H9 (cell line): ENCODE measurements around the gene MIAT. TPM values are rescaled to one million over a fixed set of nuclear protein-coding genes. Genes with fewer than 3 reads are reported as not detected.

ENCODE experiments used
- DNase-seq: peaks from one replicate; pipeline ENCODE4 v3.0.0-alpha.2; 2017
- H2AFZ ChIP-seq: one replicate; pipeline ENCODE4 v1.6.1; 2013; ENCODE audit warnings: mild to moderate bottlenecking, low read length, control low read depth, moderate library complexity
- H2AK5ac ChIP-seq: 2 replicates; pipeline ENCODE4 v1.6.1; 2013; ENCODE audit warnings: low read length, control low read depth, mixed read lengths; ENCODE audit not compliant: insufficient read length
- H2BK120ac ChIP-seq: one replicate; pipeline ENCODE4 v1.6.1; 2013; ENCODE audit warnings: low read depth, mild to moderate bottlenecking, low read length, control low read depth, inconsistent platforms; ENCODE audit not compliant: poor library complexity, severe bottlenecking
- H2BK12ac ChIP-seq: 2 replicates; pipeline ENCODE4 v1.6.1; 2013; ENCODE audit warnings: low read length, control low read depth, mixed read lengths, low read depth; ENCODE audit not compliant: insufficient read length
- H2BK15ac ChIP-seq: 2 replicates; pipeline ENCODE4 v1.6.1; 2013; ENCODE audit warnings: low read depth, low read length, control low read depth
- H2BK20ac ChIP-seq: one replicate; pipeline ENCODE4 v1.6.1; 2013; ENCODE audit warnings: low read depth, mild to moderate bottlenecking, low read length, control low read depth, inconsistent platforms; ENCODE audit not compliant: poor library complexity, severe bottlenecking
- H2BK5ac ChIP-seq: 2 replicates; pipeline ENCODE4 v1.6.1; 2013; ENCODE audit warnings: low read length, control low read depth, mixed read lengths; ENCODE audit not compliant: insufficient read length
- H3K14ac ChIP-seq: 2 replicates; pipeline ENCODE4 v1.6.1; 2013; ENCODE audit warnings: low read length, control low read depth; ENCODE audit not compliant: insufficient read depth
- H3K18ac ChIP-seq: 2 replicates; pipeline ENCODE4 v1.6.1; 2013; ENCODE audit warnings: low read depth, mild to moderate bottlenecking, mixed read lengths, low read length, control low read depth; ENCODE audit not compliant: insufficient read length
- H3K23ac ChIP-seq: 2 replicates; pipeline ENCODE4 v1.6.1; 2013; ENCODE audit warnings: low read length, control low read depth, mixed read lengths, low read depth; ENCODE audit not compliant: insufficient read length
- H3K23me2 ChIP-seq: 2 replicates; pipeline ENCODE4 v1.6.1; 2013; ENCODE audit warnings: low read depth, mild to moderate bottlenecking, mixed read lengths, low read length, control low read depth; ENCODE audit not compliant: insufficient read length, poor library complexity, severe bottlenecking
- H3K27ac ChIP-seq: 2 replicates; pipeline ENCODE4 v1.5.1; 2013; ENCODE audit warnings: low read length, control low read depth, mixed read lengths, low read depth; ENCODE audit not compliant: insufficient read length
- H3K27me3 ChIP-seq: 2 replicates; pipeline ENCODE4 v1.6.1; 2013; ENCODE audit warnings: low read length, control low read depth, inconsistent platforms; ENCODE audit not compliant: insufficient read depth
- H3K4ac ChIP-seq: 2 replicates; pipeline ENCODE4 v1.6.1; 2013; ENCODE audit warnings: low read depth, mild to moderate bottlenecking, control low read depth, inconsistent platforms, low read length, moderate library complexity
- H3K4me1 ChIP-seq: 2 replicates; pipeline ENCODE4 v1.6.1; 2013; ENCODE audit warnings: low read length, control low read depth, inconsistent platforms; ENCODE audit not compliant: insufficient read depth
- H3K4me2 ChIP-seq: 2 replicates; pipeline ENCODE4 v1.6.1; 2013; ENCODE audit warnings: low read length, control low read depth, mixed read lengths; ENCODE audit not compliant: insufficient read length, insufficient read depth
- H3K56ac ChIP-seq: 2 replicates; pipeline ENCODE4 v1.6.1; 2013; ENCODE audit warnings: low read depth, mild to moderate bottlenecking, mixed read lengths, low read length, control low read depth; ENCODE audit not compliant: insufficient read length
- H3K79me1 ChIP-seq: 2 replicates; pipeline ENCODE4 v1.6.1; 2013; ENCODE audit warnings: low read depth, mild to moderate bottlenecking, moderate library complexity, low read length, control low read depth, inconsistent platforms; ENCODE audit not compliant: insufficient read depth, poor library complexity, severe bottlenecking
- H3K79me2 ChIP-seq: 2 replicates; pipeline ENCODE4 v1.6.1; 2013; ENCODE audit warnings: low read length, control low read depth, inconsistent platforms; ENCODE audit not compliant: insufficient read depth
- H3K9ac ChIP-seq: 2 replicates; pipeline ENCODE4 v1.6.1; 2013; ENCODE audit warnings: low read length, control low read depth, mixed read lengths; ENCODE audit not compliant: insufficient read length; ENCODE audit errors: extremely low read depth
- H3K9me3 ChIP-seq: one replicate; pipeline ENCODE4 v1.6.1; 2013; ENCODE audit warnings: low read depth, low read length, inconsistent platforms; ENCODE audit not compliant: control insufficient read depth
- H3T11ph ChIP-seq: one replicate; pipeline ENCODE4 v1.6.1; 2013; ENCODE audit warnings: mild to moderate bottlenecking, low read length, control low read depth, inconsistent platforms
- H4K20me1 ChIP-seq: one replicate; pipeline ENCODE4 v1.6.1; 2013; ENCODE audit not compliant: control insufficient read depth, insufficient read length, insufficient read depth
- H4K5ac ChIP-seq: 2 replicates; pipeline ENCODE4 v1.6.1; 2013; ENCODE audit warnings: low read depth, mild to moderate bottlenecking, mixed read lengths, low read length, control low read depth; ENCODE audit not compliant: insufficient read length
- H4K8ac ChIP-seq: replicated peaks from 2 replicates; pipeline ENCODE4 v1.6.1; 2013; ENCODE audit warnings: low read length, control low read depth, mixed read lengths, low read depth; ENCODE audit not compliant: insufficient read length
- H4K91ac ChIP-seq: 2 replicates; pipeline ENCODE4 v1.6.1; 2013; ENCODE audit warnings: low read depth, mild to moderate bottlenecking, moderate library complexity, mixed read lengths, low read length, control low read depth; ENCODE audit not compliant: insufficient read length
- H3K27ac Mint-ChIP-seq, 3 experiments: 2 replicates in 2 of 3; 3 replicates in 1 of 3; pipeline ENCODE4 v1.8.0; 2020 to 2021; ENCODE audit warnings: mixed read lengths in 3 of 3, mild to moderate bottlenecking in 1 of 3, moderate library complexity in 1 of 3
- H3K27me3 Mint-ChIP-seq: 2 replicates; pipeline ENCODE4 v1.8.0; 2021; ENCODE audit warnings: low read depth, mild to moderate bottlenecking, moderate library complexity, mixed read lengths
- H3K36me3 Mint-ChIP-seq, 3 experiments: 2 replicates in 2 of 3; 3 replicates in 1 of 3; pipeline ENCODE4 v1.8.0; 2020 to 2021; ENCODE audit warnings: low read depth in 3 of 3, mixed read lengths in 3 of 3; ENCODE audit not compliant: insufficient read depth in 1 of 3
- H3K4me1 Mint-ChIP-seq, 2 experiments: 2 replicates each; pipeline ENCODE4 v1.8.0; 2020; ENCODE audit warnings: mixed read lengths in 2 of 2
- H3K4me3 Mint-ChIP-seq, 2 experiments: 2 replicates in 1 of 2; 3 replicates in 1 of 2; pipeline ENCODE4 v1.8.0; 2020 to 2021; ENCODE audit warnings: mild to moderate bottlenecking in 2 of 2, mixed read lengths in 2 of 2, moderate library complexity in 1 of 2
- H3K9me3 Mint-ChIP-seq, 2 experiments: 2 replicates in 1 of 2; 3 replicates in 1 of 2; pipeline ENCODE4 v1.8.0; 2020; ENCODE audit warnings: mild to moderate bottlenecking in 2 of 2, mixed read lengths in 2 of 2, moderate library complexity in 1 of 2
- WGBS: extraction: QIAGEN DNeasy Blood & Tissue Kit; methylation state at CpG from one replicate; pipeline ENCODE4 v1.1.7; 2013; ENCODE audit warnings: missing lambda C conversion rate, low lambda C conversion rate, mixed read lengths; ENCODE audit not compliant: insufficient read length; ENCODE audit errors: extremely low coverage; 5-methylcytosine and 5-hydroxymethylcytosine counted together
- total RNA-seq: library from RNA; stranded (reverse); gene quantifications from 2 replicates; pipeline ENCODE4 v1.2.1, GENCODE V29; 2021
- TF ChIP-seq, protein P1 (sequence below): fragments of 200-600 bp; sonication (generic); conservative IDR thresholded peaks from 3 replicates; pipeline ENCODE4 v1.8.0; 2021; ENCODE audit warnings: antibody characterized with exemption, mild to moderate bottlenecking

The MIAT gene
- total RNA-seq, 1 experiment from 2014 or later: 85.6 TPM

DNA sequence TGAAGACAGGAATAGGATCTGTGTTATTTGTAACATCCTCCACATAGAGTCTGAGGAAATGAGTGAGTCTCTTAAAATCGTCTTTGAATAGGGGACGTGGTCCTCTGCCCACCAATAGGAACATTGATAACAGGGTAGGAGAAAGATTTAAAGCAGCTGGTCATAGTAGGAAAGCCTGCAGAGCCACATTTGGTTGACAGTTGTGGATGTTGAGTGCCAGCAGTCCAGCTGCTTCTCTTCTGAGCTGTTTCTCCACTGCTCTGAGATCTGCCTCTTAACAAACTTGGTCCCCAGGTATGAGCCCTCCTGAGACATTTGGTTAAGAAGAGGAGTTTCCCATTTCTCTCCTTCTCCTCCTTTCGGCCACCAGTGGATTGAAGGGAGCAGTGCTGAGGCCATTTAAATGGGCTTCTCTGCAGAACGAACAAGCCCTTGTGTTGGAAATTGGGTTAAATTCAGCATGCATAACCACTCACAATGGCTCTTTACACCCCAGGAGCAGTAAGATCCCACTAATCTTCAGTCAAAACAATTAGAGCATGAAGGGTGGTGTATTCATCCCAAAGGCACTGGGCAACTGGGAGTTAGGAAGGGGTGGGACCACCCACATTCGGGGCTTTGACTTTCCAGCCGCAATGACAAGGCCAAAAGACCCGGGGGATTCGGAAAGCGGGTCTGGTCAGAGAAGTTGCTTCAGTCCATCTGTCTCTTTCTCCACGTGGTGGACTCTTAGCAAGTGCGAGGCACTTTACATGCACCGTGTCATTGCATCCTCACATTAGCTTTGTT lies 32.3 kb downstream of the MIAT start:
- Histone ChIP-seq H3T11ph (no peak overlapping the region), H3K79me2 (no peaks in the 10 kb centered on the region), H2AK5ac (no peak overlapping the region), H3K79me1 (no peaks in the 10 kb centered on the region), H2BK12ac (no peak overlapping the region), H3K9ac (no peak overlapping the region), H3K27ac (no peak overlapping the region), H4K20me1 (no peaks in the 10 kb centered on the region), H2BK20ac (no peak overlapping the region), H3K56ac (no peak overlapping the region), H3K4ac (no peak overlapping the region), H4K5ac (no peak overlapping the region), H4K91ac (no peak overlapping the region), H3K27me3 (no peaks in the 10 kb centered on the region), H3K23ac (no peak overlapping the region), H3K9me3 (no peaks in the 10 kb centered on the region), H3K14ac (no peak overlapping the region), H4K8ac (no peak overlapping the region), H2AFZ (no peak overlapping the region), H3K4me1 (0 out of 2 replicates have a peak, but pooled peaks cover 2% of the 10 kb centered on the region), H2BK120ac (no peak overlapping the region), H2BK5ac (no peak overlapping the region), H3K18ac (no peak overlapping the region), H2BK15ac (no peak overlapping the region), H3K23me2 (no peaks in the 10 kb centered on the region), H3K4me2 (no peak overlapping the region)
- no CpG with 5 or more reads among the region's 12 CpGs for WGBS
- TF ChIP-seq, protein P1, sequence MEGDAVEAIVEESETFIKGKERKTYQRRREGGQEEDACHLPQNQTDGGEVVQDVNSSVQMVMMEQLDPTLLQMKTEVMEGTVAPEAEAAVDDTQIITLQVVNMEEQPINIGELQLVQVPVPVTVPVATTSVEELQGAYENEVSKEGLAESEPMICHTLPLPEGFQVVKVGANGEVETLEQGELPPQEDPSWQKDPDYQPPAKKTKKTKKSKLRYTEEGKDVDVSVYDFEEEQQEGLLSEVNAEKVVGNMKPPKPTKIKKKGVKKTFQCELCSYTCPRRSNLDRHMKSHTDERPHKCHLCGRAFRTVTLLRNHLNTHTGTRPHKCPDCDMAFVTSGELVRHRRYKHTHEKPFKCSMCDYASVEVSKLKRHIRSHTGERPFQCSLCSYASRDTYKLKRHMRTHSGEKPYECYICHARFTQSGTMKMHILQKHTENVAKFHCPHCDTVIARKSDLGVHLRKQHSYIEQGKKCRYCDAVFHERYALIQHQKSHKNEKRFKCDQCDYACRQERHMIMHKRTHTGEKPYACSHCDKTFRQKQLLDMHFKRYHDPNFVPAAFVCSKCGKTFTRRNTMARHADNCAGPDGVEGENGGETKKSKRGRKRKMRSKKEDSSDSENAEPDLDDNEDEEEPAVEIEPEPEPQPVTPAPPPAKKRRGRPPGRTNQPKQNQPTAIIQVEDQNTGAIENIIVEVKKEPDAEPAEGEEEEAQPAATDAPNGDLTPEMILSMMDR: no peak
- H3K27ac Mint-ChIP-seq: peak overlapping the region; percentile 59 to 91 (median 68); a peak in 6 of 7 replicates
- peaks cover 4 to 7% (median 6%) of the 10 kb centered on the region in 3 experiments; a peak in 6 of 7 replicates for H3K36me3 Mint-ChIP-seq
- H3K9me3 Mint-ChIP-seq: peaks cover 2 to 12% of the 10 kb centered on the region in 2 experiments; a peak in 3 of 5 replicates
- peak overlapping the region in 1 of 2 experiments; percentile 30; a peak in 2 of 5 replicates for H3K4me3 Mint-ChIP-seq
- peaks cover 17% of the 10 kb centered on the region for H3K27me3 Mint-ChIP-seq
- DNase-seq: no peak
- peaks cover 33% of the 10 kb centered on the region in 2 experiments for H3K4me1 Mint-ChIP-seq
